Measurements from ENCODE around the gene PDCD1.

The PDCD1 gene

GRCh38 chr2:241865416-241865956 lies 6.8 kb upstream of the PDCD1 start:
- POLR2A ChIA-PET = no interaction called here
- no peak for DNase-seq (ENCODE audit: low read depth, low spot score)
- no peak overlapping the region for H3K4me3 ChIP-seq (ENCODE audit: low read depth, low read length)
- TF ChIP-seq, protein P1, sequence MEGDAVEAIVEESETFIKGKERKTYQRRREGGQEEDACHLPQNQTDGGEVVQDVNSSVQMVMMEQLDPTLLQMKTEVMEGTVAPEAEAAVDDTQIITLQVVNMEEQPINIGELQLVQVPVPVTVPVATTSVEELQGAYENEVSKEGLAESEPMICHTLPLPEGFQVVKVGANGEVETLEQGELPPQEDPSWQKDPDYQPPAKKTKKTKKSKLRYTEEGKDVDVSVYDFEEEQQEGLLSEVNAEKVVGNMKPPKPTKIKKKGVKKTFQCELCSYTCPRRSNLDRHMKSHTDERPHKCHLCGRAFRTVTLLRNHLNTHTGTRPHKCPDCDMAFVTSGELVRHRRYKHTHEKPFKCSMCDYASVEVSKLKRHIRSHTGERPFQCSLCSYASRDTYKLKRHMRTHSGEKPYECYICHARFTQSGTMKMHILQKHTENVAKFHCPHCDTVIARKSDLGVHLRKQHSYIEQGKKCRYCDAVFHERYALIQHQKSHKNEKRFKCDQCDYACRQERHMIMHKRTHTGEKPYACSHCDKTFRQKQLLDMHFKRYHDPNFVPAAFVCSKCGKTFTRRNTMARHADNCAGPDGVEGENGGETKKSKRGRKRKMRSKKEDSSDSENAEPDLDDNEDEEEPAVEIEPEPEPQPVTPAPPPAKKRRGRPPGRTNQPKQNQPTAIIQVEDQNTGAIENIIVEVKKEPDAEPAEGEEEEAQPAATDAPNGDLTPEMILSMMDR (IDR thresholded peaks at IDR 0.05; ENCODE audit: insufficient read depth, low read length, missing control alignments) = no peak
- CTCF ChIA-PET = interaction anchor here (4.0 kb wide), 1 partner anchor 13 kb away, joined by 44 read pairs; no protein-coding TSS in a partner anchor

GRCh38 chr2:241864850-241865213 lies 6.1 kb upstream of the PDCD1 start:
- POLR2A ChIA-PET = no interaction called here
- no peak overlapping the region for H3K4me3 ChIP-seq (ENCODE audit: low read depth, low read length)
- TF ChIP-seq, protein P1 (IDR thresholded peaks at IDR 0.05; ENCODE audit: insufficient read depth, low read length, missing control alignments) = no peak
- CTCF ChIA-PET = no interaction called here
- DNase-seq (ENCODE audit: low read depth, low spot score) = no peak

DNA sequence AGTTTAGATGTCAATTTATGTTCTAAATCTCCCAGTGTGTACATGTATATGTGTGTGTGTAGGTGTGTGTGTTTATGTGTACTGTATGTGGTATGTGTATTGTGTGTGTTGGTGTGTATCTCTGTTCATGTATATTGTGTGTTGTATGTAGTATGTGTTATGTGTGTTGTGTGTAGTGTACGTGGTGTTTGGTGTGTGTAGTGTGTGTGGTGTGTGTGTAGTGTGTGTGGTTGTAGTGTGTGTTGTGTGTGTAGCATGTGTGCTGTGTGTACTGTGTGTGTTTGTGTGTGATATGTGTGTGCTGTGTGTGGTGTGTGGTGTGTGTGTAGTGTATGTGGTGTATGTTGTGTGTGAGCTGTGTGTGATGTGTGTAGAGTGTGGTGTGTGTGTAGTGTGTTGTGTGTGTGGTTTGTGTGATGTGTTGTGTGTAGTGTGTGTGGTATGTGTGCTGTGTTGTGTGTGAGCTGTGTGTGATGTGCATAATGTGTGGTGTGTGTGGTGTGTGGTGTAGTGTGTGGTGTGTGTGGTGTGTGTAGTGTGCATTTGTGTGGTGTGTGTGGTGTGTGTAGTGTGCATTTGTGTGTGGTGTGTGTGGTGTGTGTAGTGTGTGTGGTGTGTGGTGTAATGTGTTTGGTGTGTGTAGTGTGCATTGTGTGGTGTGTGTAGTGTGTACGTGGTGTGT lies 5.6 kb upstream of the PDCD1 start:
- POLR2A ChIA-PET = no interaction called here
- CTCF ChIA-PET = no interaction called here

GRCh38 chr2:241863536-241863954 lies 4.9 kb upstream of the PDCD1 start:
- CTCF ChIA-PET = no interaction called here
- DNase-seq (ENCODE audit: low read depth, low spot score) = no peak
- no peak overlapping the region for H3K4me3 ChIP-seq (ENCODE audit: low read depth, low read length)
- POLR2A ChIA-PET = no interaction called here
- TF ChIP-seq, protein P1 (IDR thresholded peaks at IDR 0.05; ENCODE audit: insufficient read depth, low read length, missing control alignments) = no peak

More for the DNA sequence above, 5.6 kb upstream of the PDCD1 start:
- H3K4me3 ChIP-seq (ENCODE audit: low read depth, low read length) = no peak overlapping the region
- DNase-seq (ENCODE audit: low read depth, low spot score) = no peak
- TF ChIP-seq, protein P1 (IDR thresholded peaks at IDR 0.05; ENCODE audit: insufficient read depth, low read length, missing control alignments) = no peak

DNA sequence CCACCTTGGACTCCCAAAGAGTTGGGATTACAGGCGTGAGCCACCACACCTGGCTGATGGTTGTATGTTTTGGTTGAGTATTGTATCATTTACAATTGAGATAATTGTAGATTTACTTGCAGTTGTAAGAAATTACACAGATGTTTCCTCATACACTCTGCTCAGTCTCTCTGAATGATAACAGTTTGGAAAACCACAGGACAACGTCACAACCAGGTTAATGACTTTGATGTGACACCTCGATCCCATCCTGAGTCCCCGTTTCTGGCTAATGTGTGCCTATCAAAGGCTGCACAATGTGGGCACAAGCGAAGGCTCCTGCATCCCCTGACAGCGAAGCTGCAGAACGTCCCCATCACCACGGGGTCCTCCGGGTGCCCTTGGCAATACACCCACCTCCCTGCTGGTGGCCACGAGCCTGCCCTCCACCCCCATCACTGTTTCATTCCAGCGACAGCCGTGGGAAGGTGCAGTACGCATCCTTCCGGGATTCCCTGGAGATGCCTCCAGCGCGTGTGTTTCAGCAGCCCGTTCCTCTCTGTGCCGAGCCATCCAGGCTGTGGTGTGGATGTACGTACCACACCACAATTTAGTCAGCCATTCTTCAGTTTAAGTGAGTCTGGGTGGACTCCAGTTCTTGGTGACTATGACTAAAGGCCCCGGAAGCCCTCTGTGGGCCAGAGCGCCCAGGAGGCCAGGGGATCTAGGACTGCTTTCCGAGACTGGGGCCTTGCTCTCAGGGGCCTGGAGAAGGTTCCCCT lies 4.3 kb upstream of the PDCD1 start:
- TF ChIP-seq, protein P1 (IDR thresholded peaks at IDR 0.05; ENCODE audit: insufficient read depth, low read length, missing control alignments) = no peak
- no peak for DNase-seq (ENCODE audit: low read depth, low spot score)
- CTCF ChIA-PET = no interaction called here
- no peak overlapping the region for H3K4me3 ChIP-seq (ENCODE audit: low read depth, low read length)
- POLR2A ChIA-PET = no interaction called here

DNA sequence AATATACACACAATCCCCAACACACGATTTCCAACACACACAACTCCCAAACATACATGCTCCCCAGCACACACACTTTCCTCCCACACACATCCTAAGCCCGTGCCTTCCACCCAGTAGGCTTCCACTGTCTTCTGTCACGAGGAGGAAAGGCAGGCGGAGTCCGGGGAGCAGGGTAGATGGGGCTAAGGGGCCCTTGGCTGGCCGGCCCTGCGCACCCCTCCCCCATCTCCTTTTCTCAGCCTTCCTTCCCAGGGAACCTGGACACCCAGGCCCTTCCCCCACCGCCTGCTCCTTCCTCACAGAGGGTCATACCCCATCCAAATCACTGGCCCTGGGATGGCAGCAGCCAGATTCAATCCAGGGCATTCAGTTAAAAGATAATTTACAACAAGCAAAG lies 3.4 kb upstream of the PDCD1 start:
- ChIA-PET CTCF (no interaction called here), POLR2A (no interaction called here)
- TF ChIP-seq, protein P1 (IDR thresholded peaks at IDR 0.05; ENCODE audit: insufficient read depth, low read length, missing control alignments) = no peak
- no peak overlapping the region for H3K4me3 ChIP-seq (ENCODE audit: low read depth, low read length)
- DNase-seq (ENCODE audit: low read depth, low spot score) = no peak

Data from AG04449 (cell line).